HG02798 (cell line): ENCODE measurements around the gene DNASE1L3.
"Not testable (repeated sequence)": the region's sequence is repeated elsewhere in the genome, so short reads cannot be mapped to it uniquely, and the experiment has no call there.

Experiments used
- ATAC-seq: cut with Tn5 transposase; IDR thresholded peaks from one replicate; pipeline ENCODE4 v1.9.1; 2021; ENCODE audit warnings: mild to moderate bottlenecking; ENCODE audit not compliant: unreplicated experiment, poor library complexity

DNASE1L3 gene

GRCh38 chr3:58210761-58211460 is at the start of gene DNASE1L3:
TSS of gene DNASE1L3 (minus strand) at chr3:58210972. CDS start at chr3:58210906, 66 bp downstream.
- no peak for ATAC-seq

- no peak for ATAC-seq
These were observed 49.5 kb upstream of the DNASE1L3 start for GRCh38 chr3:58260261-58260731.

- ATAC-seq: no peak
These were observed 47.8 kb upstream of the DNASE1L3 start for GRCh38 chr3:58258392-58259055.

- ATAC-seq: no peak
These were observed 45.7 kb upstream of the DNASE1L3 start for GRCh38 chr3:58256511-58256910.

GRCh38 chr3:58256061-58256460 is 45.3 kb upstream of the DNASE1L3 start:
- no peak for ATAC-seq

- no peak for ATAC-seq
These were observed 43.4 kb upstream of the DNASE1L3 start for GRCh38 chr3:58254144-58254543.

GRCh38 chr3:58251631-58252035 is 40.9 kb upstream of the DNASE1L3 start:
- no peak for ATAC-seq

- no peak for ATAC-seq
These were observed 39.4 kb upstream of the DNASE1L3 start for GRCh38 chr3:58250093-58250707.

- no peak for ATAC-seq
These were observed 38.8 kb upstream of the DNASE1L3 start for GRCh38 chr3:58249358-58250092.

GRCh38 chr3:58246148-58247047 is 35.6 kb upstream of the DNASE1L3 start:
- no peak for ATAC-seq

- no peak for ATAC-seq
These were observed 33.3 kb upstream of the DNASE1L3 start for GRCh38 chr3:58243976-58244585.

- not testable (repeated sequence) for ATAC-seq
These were observed 32.1 kb upstream of the DNASE1L3 start for GRCh38 chr3:58242860-58243259.

- ATAC-seq: no peak
These were observed 31.6 kb upstream of the DNASE1L3 start for GRCh38 chr3:58242340-58242739.

GRCh38 chr3:58241306-58242044 is 30.7 kb upstream of the DNASE1L3 start:
- ATAC-seq: no peak

- no peak for ATAC-seq
These were observed 28.1 kb upstream of the DNASE1L3 start for GRCh38 chr3:58238830-58239229.

GRCh38 chr3:58237941-58238681 is 27.3 kb upstream of the DNASE1L3 start:
- peak; percentile 33 for ATAC-seq

GRCh38 chr3:58237238-58237940 is 26.6 kb upstream of the DNASE1L3 start, which contains the start of gene ABHD6:
TSS of gene ABHD6 (plus strand) at chr3:58237792. CDS start at chr3:58256587, 18,795 bp downstream.
- peak; percentile 81 for ATAC-seq
